ENCODE data around the gene CACYBP.
A peak's percentile ranks its signal among the peaks of the same experiment; 100 is the strongest.

CACYBP gene

GRCh38 chr1:174974711-174975119, 25.0 kb upstream of the CACYBP start:
- DNase-seq (ENCODE audit: low read depth), result no peak

GRCh38 chr1:174975764-174976163, 24.0 kb upstream of the CACYBP start:
- no peak for DNase-seq (ENCODE audit: low read depth)

- DNase-seq (ENCODE audit: low read depth), result no peak
Observed at GRCh38 chr1:174976436-174977108, 23.2 kb upstream of the CACYBP start.

GRCh38 chr1:174982971-174983689, 16.6 kb upstream of the CACYBP start:
- no peak for DNase-seq (ENCODE audit: low read depth)

- DNase-seq (ENCODE audit: low read depth), result no peak
Observed at GRCh38 chr1:174984952-174985351, 14.8 kb upstream of the CACYBP start.

GRCh38 chr1:174988539-174988938, 11.2 kb upstream of the CACYBP start:
- DNase-seq (ENCODE audit: low read depth), result no peak

GRCh38 chr1:174988986-174989385, 10.8 kb upstream of the CACYBP start:
- DNase-seq (ENCODE audit: low read depth), result no peak

- no peak for DNase-seq (ENCODE audit: low read depth)
Observed at GRCh38 chr1:174989536-174990220, 10.1 kb upstream of the CACYBP start.

GRCh38 chr1:174990382-174990999, 9.3 kb upstream of the CACYBP start:
- no peak for DNase-seq (ENCODE audit: low read depth)

GRCh38 chr1:174991473-174991872, 8.3 kb upstream of the CACYBP start:
- DNase-seq (ENCODE audit: low read depth), result no peak

GRCh38 chr1:174995121-174995520, 4.6 kb upstream of the CACYBP start:
- DNase-seq (ENCODE audit: low read depth), result no peak

GRCh38 chr1:174995916-174996315, 3.8 kb upstream of the CACYBP start:
- DNase-seq (ENCODE audit: low read depth), result no peak

GRCh38 chr1:174996476-174996875, 3.3 kb upstream of the CACYBP start:
- DNase-seq (ENCODE audit: low read depth), result peak; percentile 15

GRCh38 chr1:174997041-174997440, 2.7 kb upstream of the CACYBP start:
- DNase-seq (ENCODE audit: low read depth), result no peak

GRCh38 chr1:174998569-174999215, 1.1 kb upstream of the CACYBP start:
- DNase-seq (ENCODE audit: low read depth), result no peak

- DNase-seq (ENCODE audit: low read depth), result peak; percentile 97
Observed at GRCh38 chr1:174999216-174999935, 371 bp upstream of the CACYBP start.

GRCh38 chr1:175000697-175001187, 995 bp downstream of the CACYBP start:
- no peak for DNase-seq (ENCODE audit: low read depth)

- no peak for DNase-seq (ENCODE audit: low read depth)
Observed at GRCh38 chr1:175002910-175003517, 3.3 kb downstream of the CACYBP start.

- DNase-seq (ENCODE audit: low read depth), result no peak
Observed at GRCh38 chr1:175003521-175003920, 3.8 kb downstream of the CACYBP start.

GRCh38 chr1:175005085-175005783, 5.5 kb downstream of the CACYBP start:
- no peak for DNase-seq (ENCODE audit: low read depth)
